K562 (cell line): ENCODE data around the gene MYMX. TPM values are rescaled to one million over a fixed set of nuclear protein-coding genes. Genes with fewer than 3 reads are reported as not detected.
A peak's percentile ranks its signal among the peaks of the same experiment; 100 is the strongest.

Experiments
- E2F4 ChIP-seq: sonication (generic); formaldehyde crosslinking; IDR thresholded peaks from 2 replicates; pipeline ENCODE4 v1.8.0; 2022; ENCODE audit warnings: mild to moderate bottlenecking, low read depth, missing genetic modification reagents
- EGR1 ChIP-seq: fragments of 450-650 bp; conservative IDR thresholded peaks from 2 replicates; pipeline ENCODE4 v1.6.1; 2017; ENCODE audit warnings: mild to moderate bottlenecking
- FOXP4 ChIP-seq: sonication (generic); formaldehyde crosslinking; IDR thresholded peaks from 2 replicates; pipeline ENCODE4 v1.8.0; 2022; ENCODE audit warnings: mild to moderate bottlenecking, missing genetic modification reagents, borderline replicate concordance
- HDAC2 ChIP-seq: fragments of 450-650 bp; IDR thresholded peaks from 2 replicates; pipeline ENCODE4 v1.6.1; 2016; ENCODE audit warnings: mild to moderate bottlenecking
- HLTF ChIP-seq: fragments of 450-650 bp; IDR thresholded peaks from 2 replicates; pipeline ENCODE4 v1.6.1; 2016
- KDM4B ChIP-seq, 2 experiments: fragments of 450-650 bp in 1 of 2; sonication (generic) in 1 of 2; IDR thresholded peaks; 2 replicates each; pipeline ENCODE4 v1.6.1; 2016 to 2017; ENCODE audit warnings: borderline replicate concordance in 2 of 2, antibody characterized with exemption in 1 of 2, low read depth in 1 of 2, mild to moderate bottlenecking in 1 of 2
- KLF1 ChIP-seq: fragments of 450-650 bp; IDR thresholded peaks from 2 replicates; pipeline ENCODE4 v1.6.1; 2016; ENCODE audit warnings: missing genetic modification characterization, missing compliant biosample characterization
- L3MBTL2 ChIP-seq: fragments of 450-650 bp; IDR thresholded peaks from 2 replicates; pipeline ENCODE4 v1.6.1; 2016; ENCODE audit warnings: mild to moderate bottlenecking, moderate library complexity
- MAFF ChIP-seq: IDR thresholded peaks from 2 replicates; pipeline ENCODE4 v1.6.1; 2012; ENCODE audit warnings: low read length, improper control_type of control experiment
- MIER1 ChIP-seq: fragments of 450-650 bp; IDR thresholded peaks from 2 replicates; pipeline ENCODE4 v1.6.1; 2016; ENCODE audit warnings: antibody characterized with exemption, mild to moderate bottlenecking, low read depth
- MTF1 ChIP-seq: fragments of 250-450 bp; sonication (Bioruptor Pico); IDR thresholded peaks from 2 replicates; pipeline ENCODE4 v1.9.0; 2021; ENCODE audit warnings: moderate library complexity, mild to moderate bottlenecking, inconsistent platforms, borderline replicate concordance
- MXI1 ChIP-seq: IDR thresholded peaks from 2 replicates; pipeline ENCODE4 v1.6.1; 2011; ENCODE audit warnings: low read depth, mild to moderate bottlenecking, improper control_type of control experiment, low read length
- NELFE ChIP-seq: IDR thresholded peaks from 2 replicates; pipeline ENCODE4 v1.6.1; 2011; ENCODE audit warnings: mild to moderate bottlenecking; ENCODE audit not compliant: insufficient read depth, insufficient read length
- POLR2H ChIP-seq: IDR thresholded peaks from 2 replicates; pipeline ENCODE4 v1.6.1; 2016; ENCODE audit warnings: missing genetic modification characterization, low read depth, mild to moderate bottlenecking, control low read depth, missing compliant biosample characterization, moderate library complexity
- RBFOX2 ChIP-seq: fragments of 200-400 bp; formaldehyde crosslinking; IDR thresholded peaks from 2 replicates; pipeline ENCODE4 v1.6.1; 2017; ENCODE audit warnings: low read depth, mild to moderate bottlenecking, low read length, moderate library complexity
- RBM25 ChIP-seq: fragments of 200-400 bp; formaldehyde crosslinking; IDR thresholded peaks from 2 replicates; pipeline ENCODE4 v1.6.1; 2018; ENCODE audit warnings: low read length, low read depth, moderate library complexity; ENCODE audit not compliant: severe bottlenecking
- RFX7 ChIP-seq: fragments of 250-450 bp; sonication (Bioruptor Pico); IDR thresholded peaks from 2 replicates; pipeline ENCODE4 v1.5.1; 2021; ENCODE audit warnings: mild to moderate bottlenecking
- RUNX1 ChIP-seq: sonication (generic); IDR thresholded peaks from 2 replicates; pipeline ENCODE4 v1.6.1; 2016; ENCODE audit warnings: antibody characterized with exemption, low read depth
- SMARCE1 ChIP-seq: fragments of 450-650 bp; IDR thresholded peaks from 2 replicates; pipeline ENCODE4 v1.7.1; 2016; ENCODE audit warnings: mild to moderate bottlenecking
- TAF7 ChIP-seq: fragments of 450-650 bp; IDR thresholded peaks from 2 replicates; pipeline ENCODE4 v1.6.1; 2016; ENCODE audit warnings: missing genetic modification characterization, missing compliant biosample characterization
- TAL1 ChIP-seq: fragments of 450-650 bp; IDR thresholded peaks from 2 replicates; pipeline ENCODE4 v1.6.1; 2016; ENCODE audit warnings: mild to moderate bottlenecking
- TRIM24 ChIP-seq, 2 experiments: fragments of 450-650 bp; IDR thresholded peaks; 2 replicates each; pipeline ENCODE4 v1.6.1; 2016
- ZNF184 ChIP-seq: sonication (generic); formaldehyde crosslinking; IDR thresholded peaks from 2 replicates; pipeline ENCODE4 v1.5.0; 2020; ENCODE audit warnings: missing genetic modification reagents
- ZNF408 ChIP-seq: fragments of 250-450 bp; sonication (Bioruptor Pico); IDR thresholded peaks from 2 replicates; pipeline ENCODE4 v1.4.0; 2020; ENCODE audit warnings: low read depth, mild to moderate bottlenecking, moderate library complexity
- ZSCAN32 ChIP-seq: fragments of 450-650 bp; formaldehyde crosslinking; IDR thresholded peaks from 2 replicates; pipeline ENCODE4 v1.4.0; 2020; ENCODE audit warnings: mild to moderate bottlenecking, moderate library complexity
- polyA plus RNA-seq, 8 experiments: library from polyadenylated mRNA; depleted of rRNA in 4 of 8; stranded (reverse) in 5 of 8; unstranded in 3 of 8; fragments of >200 nt; fragmentation: Nextera tagmentation in 2 of 8; fragmentation: Illumina TruSeq in 1 of 8; extraction: Ambion mirVana in 2 of 8; extraction: Trizol in 1 of 8; gene quantifications; 2 replicates each; pipeline versions ENCODE4 v1.2.1 to v1.2.3, GENCODE V29; 2011 to 2014; ENCODE audit warnings: inconsistent platforms in 1 of 8, missing spikeins in 1 of 8
- total RNA-seq, 7 experiments: library from RNA; depleted of rRNA in 6 of 7; stranded (reverse); fragments of >200 nt in 6 of 7; fragmentation: Illumina TruSeq in 2 of 7; extraction: Trizol in 2 of 7; gene quantifications; 2 replicates each; pipeline versions ENCODE4 v1.2.1 to v1.2.3, GENCODE V29; 2011 to 2021; ENCODE audit warnings: low replicate concordance in 1 of 7
- TF ChIP-seq, protein P1 (sequence below): sonication (generic); formaldehyde crosslinking; IDR thresholded peaks from 2 replicates; pipeline ENCODE4 v1.8.0; 2022; ENCODE audit warnings: mild to moderate bottlenecking, missing genetic modification reagents

Gene MYMX
- total and polyA plus RNA-seq, 9 of the 15 experiments (the other 6 are each of a cell fraction or from before 2014, with no cell fraction given): 0.12 TPM; not detected in 8

GRCh38 chr6:44225579-44226325 lies 9.0 kb downstream of the MYMX start (continued):
- TF ChIP-seq MTF1 (CRISPR knock-in tag) (peak; percentile 40; the same call in 1 of the 2 replicates), POLR2H (tag) (no peak), KLF1 (tag) (0 out of 2 replicates have a peak, but pooled peaks have one; percentile 8), HDAC2 (peak; percentile 94), SMARCE1 (peak; percentile 91), KDM4B (IDR thresholded peaks at IDR 0.05; ENCODE audit: borderline replicate concordance in 2 of 2, low read depth in 1 of 2) (no peak), TAF7 (tag) (no peak), EGR1 (no peak), L3MBTL2 (peak; percentile 46; the same call in 1 of the 2 replicates), ZSCAN32 (CRISPR knock-in tag) (no peak), RBFOX2 (peak; percentile 31; the same call in 1 of the 2 replicates), MAFF (no peak), FOXP4 (CRISPR knock-in tag) (no peak), HLTF (peak; percentile 83; the same call in 1 of the 2 replicates), ZNF184 (CRISPR knock-in tag) (no peak), ZNF408 (CRISPR knock-in tag) (no peak), MIER1 (no peak), RBM25 (no peak), RUNX1 (peak; percentile 90; the same call in 1 of the 2 replicates), RFX7 (no peak), MXI1 (peak; percentile 47; the same call in 1 of the 2 replicates), E2F4 (CRISPR knock-in tag) (no peak), NELFE (no peak), TAL1 (peak; percentile 96), TRIM24 (IDR thresholded peaks at IDR 0.05) (peak; percentile 96 to 97)
- TF ChIP-seq, protein P1, sequence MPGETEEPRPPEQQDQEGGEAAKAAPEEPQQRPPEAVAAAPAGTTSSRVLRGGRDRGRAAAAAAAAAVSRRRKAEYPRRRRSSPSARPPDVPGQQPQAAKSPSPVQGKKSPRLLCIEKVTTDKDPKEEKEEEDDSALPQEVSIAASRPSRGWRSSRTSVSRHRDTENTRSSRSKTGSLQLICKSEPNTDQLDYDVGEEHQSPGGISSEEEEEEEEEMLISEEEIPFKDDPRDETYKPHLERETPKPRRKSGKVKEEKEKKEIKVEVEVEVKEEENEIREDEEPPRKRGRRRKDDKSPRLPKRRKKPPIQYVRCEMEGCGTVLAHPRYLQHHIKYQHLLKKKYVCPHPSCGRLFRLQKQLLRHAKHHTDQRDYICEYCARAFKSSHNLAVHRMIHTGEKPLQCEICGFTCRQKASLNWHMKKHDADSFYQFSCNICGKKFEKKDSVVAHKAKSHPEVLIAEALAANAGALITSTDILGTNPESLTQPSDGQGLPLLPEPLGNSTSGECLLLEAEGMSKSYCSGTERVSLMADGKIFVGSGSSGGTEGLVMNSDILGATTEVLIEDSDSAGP (CRISPR knock-in tag): no peak
